ENCODE data around the gene RNF166. TPM values are rescaled to one million over a fixed set of nuclear protein-coding genes. Genes with fewer than 3 reads are reported as not detected.

The RNF166 gene
- polyA plus RNA-seq, 2 donors, result 5.2 to 11.7 TPM

DNA sequence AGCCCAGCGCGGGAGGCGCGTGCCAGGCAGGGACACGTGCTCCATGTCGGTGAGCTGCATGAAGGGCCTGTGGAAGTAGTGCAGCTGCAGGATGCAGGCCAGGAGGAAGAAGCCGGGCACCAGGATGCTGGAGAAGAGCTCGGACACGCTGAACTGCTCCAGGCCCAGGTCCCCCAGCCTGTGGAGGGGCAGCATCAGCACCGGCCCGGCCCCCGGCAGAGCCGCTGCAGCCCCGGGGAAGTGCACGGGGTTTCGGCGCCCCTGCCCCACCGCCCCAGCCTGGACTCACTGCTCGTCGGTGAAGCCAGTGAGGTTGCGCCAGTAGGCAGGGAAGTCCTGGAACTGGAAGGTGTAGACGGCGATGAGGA is 28.1 kb upstream of the RNF166 start:
- 87 to 89% methylated on average over 22 to 23 of the region's 23 CpGs for WGBS, 2 donors
- peaks cover 2 to 69% of the 10 kb centered on the region in 2 donors for H3K36me3 ChIP-seq (ENCODE audit: control insufficient read depth in 2 of 2, insufficient read depth in 2 of 2, low read length in 1 of 2)

GRCh38 chr16:88733630-88734360 is 27.6 kb upstream of the RNF166 start:
- 83 to 85% methylated on average over 25 to 27 of the region's 27 CpGs for WGBS, 2 donors
- H3K36me3 ChIP-seq (ENCODE audit: control insufficient read depth in 2 of 2, insufficient read depth in 2 of 2, low read length in 1 of 2), result peaks cover 2 to 69% of the 10 kb centered on the region in 2 donors

More for the DNA sequence above, 28.1 kb upstream of the RNF166 start:
- H3K4me1 ChIP-seq (ENCODE audit: control insufficient read depth in 2 of 2, insufficient read depth in 2 of 2, low read length in 1 of 2), result peaks cover 2 to 13% of the 10 kb centered on the region in 2 donors
- H3K9me3 ChIP-seq (ENCODE audit: control insufficient read depth in 2 of 2, insufficient read depth in 1 of 2, low read depth in 1 of 2, low read length in 1 of 2), result no peaks in the 10 kb centered on the region
- H3K27me3 ChIP-seq (ENCODE audit: control insufficient read depth in 1 of 2, insufficient read depth in 2 of 2, low read length in 2 of 2), result no peaks in the 10 kb centered on the region
- no peak overlapping the region for H3K27ac ChIP-seq (ENCODE audit: low read depth in 2 of 2, low read length in 1 of 2)
- no peak overlapping the region for H3K4me3 ChIP-seq (ENCODE audit: low read depth in 1 of 2, low read length in 2 of 2)

GRCh38 chr16:88732961-88733294 is 26.7 kb upstream of the RNF166 start:
- 85% methylated on average over 13 of the region's 13 CpGs for WGBS, 2 donors
- Histone ChIP-seq H3K27me3 (ENCODE audit: control insufficient read depth in 1 of 2, insufficient read depth in 2 of 2, low read length in 2 of 2) (no peaks in the 10 kb centered on the region), H3K9me3 (ENCODE audit: control insufficient read depth in 2 of 2, insufficient read depth in 1 of 2, low read depth in 1 of 2, low read length in 1 of 2) (no peaks in the 10 kb centered on the region), H3K4me3 (ENCODE audit: low read depth in 1 of 2, low read length in 2 of 2) (no peak overlapping the region), H3K36me3 (ENCODE audit: control insufficient read depth in 2 of 2, insufficient read depth in 2 of 2, low read length in 1 of 2) (peaks cover 2 to 66% of the 10 kb centered on the region in 2 donors), H3K4me1 (ENCODE audit: control insufficient read depth in 2 of 2, insufficient read depth in 2 of 2, low read length in 1 of 2) (peaks cover 0 to 7% of the 10 kb centered on the region in 2 donors), H3K27ac (ENCODE audit: low read depth in 2 of 2, low read length in 1 of 2) (no peak overlapping the region)

More at GRCh38 chr16:88733630-88734360, 27.6 kb upstream of the RNF166 start:
- Histone ChIP-seq H3K4me3 (ENCODE audit: low read depth in 1 of 2, low read length in 2 of 2) (no peak overlapping the region), H3K4me1 (ENCODE audit: control insufficient read depth in 2 of 2, insufficient read depth in 2 of 2, low read length in 1 of 2) (peaks cover 0 to 8% of the 10 kb centered on the region in 2 donors), H3K27me3 (ENCODE audit: control insufficient read depth in 1 of 2, insufficient read depth in 2 of 2, low read length in 2 of 2) (no peaks in the 10 kb centered on the region), H3K27ac (ENCODE audit: low read depth in 2 of 2, low read length in 1 of 2) (no peak overlapping the region), H3K9me3 (ENCODE audit: control insufficient read depth in 2 of 2, insufficient read depth in 1 of 2, low read depth in 1 of 2, low read length in 1 of 2) (no peaks in the 10 kb centered on the region)

DNA sequence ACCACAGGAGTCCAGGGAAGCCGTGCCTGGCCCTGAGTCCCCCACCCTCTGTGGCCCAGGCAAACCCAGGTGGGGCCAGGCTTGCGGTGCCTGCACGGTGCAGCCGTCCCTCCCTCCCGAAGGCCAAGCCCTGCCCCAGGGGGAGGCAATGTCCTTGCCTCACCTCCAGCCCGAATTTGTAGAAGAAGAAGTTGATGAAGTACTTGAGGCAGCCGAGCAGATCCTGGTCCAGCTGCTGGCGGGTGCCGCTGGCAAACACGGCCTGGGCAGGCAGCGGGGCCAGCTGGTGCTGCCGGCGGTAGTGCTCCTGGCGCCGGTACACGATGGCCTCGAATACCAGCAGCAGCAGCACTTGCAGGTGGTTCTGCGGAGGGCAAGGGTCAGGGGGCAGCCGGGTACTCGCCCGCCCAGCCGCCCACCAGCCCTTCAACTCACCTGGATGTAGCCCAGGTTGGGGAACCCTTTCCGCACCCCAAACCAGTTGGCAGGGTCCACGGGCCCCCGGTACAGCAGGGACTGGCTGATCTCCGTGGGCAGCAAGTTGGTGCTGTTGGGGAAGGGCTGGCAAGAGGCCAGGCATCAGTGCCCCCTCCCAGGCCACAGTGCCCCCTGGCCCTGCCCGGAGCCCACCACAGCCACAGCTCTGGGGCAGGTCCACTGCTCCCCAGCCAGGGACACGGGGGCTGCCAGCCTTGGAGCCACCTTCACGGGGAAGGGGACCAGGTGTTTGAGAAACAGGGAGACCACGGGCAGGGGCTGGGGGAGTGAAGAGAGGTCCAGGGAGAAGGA is 26.2 kb upstream of the RNF166 start:
- Histone ChIP-seq H3K4me1 (ENCODE audit: control insufficient read depth in 2 of 2, insufficient read depth in 2 of 2, low read length in 1 of 2) (peaks cover 0 to 2% of the 10 kb centered on the region in 2 donors), H3K9me3 (ENCODE audit: control insufficient read depth in 2 of 2, insufficient read depth in 1 of 2, low read depth in 1 of 2, low read length in 1 of 2) (no peaks in the 10 kb centered on the region), H3K4me3 (ENCODE audit: low read depth in 1 of 2, low read length in 2 of 2) (no peak overlapping the region), H3K36me3 (ENCODE audit: control insufficient read depth in 2 of 2, insufficient read depth in 2 of 2, low read length in 1 of 2) (peaks cover 2 to 66% of the 10 kb centered on the region in 2 donors), H3K27me3 (ENCODE audit: control insufficient read depth in 1 of 2, insufficient read depth in 2 of 2, low read length in 2 of 2) (no peaks in the 10 kb centered on the region), H3K27ac (ENCODE audit: low read depth in 2 of 2, low read length in 1 of 2) (no peak overlapping the region)
- 67 to 73% methylated on average over 29 to 30 of the region's 30 CpGs for WGBS, 2 donors

DNA sequence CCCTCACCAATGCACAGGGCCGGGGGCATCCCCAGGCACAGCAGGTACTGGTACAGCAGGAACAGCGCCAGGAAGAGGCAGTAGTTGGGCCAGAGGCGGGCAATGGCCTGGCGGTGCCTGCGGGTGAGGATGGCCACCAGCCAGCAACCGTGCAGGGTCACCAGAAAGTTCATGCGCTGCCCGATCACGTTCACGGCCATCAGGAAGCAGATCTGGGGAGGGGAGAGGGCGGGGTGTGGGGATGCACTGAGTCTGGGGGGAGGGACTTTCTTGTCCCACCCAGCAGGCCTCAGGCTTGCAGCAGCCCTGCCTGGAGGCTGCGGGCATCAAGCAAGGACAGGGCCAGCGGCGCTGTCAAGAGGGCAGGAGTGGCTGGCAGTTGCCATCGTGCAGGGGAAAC is 25.5 kb upstream of the RNF166 start:
- Histone ChIP-seq H3K27me3 (ENCODE audit: control insufficient read depth in 1 of 2, insufficient read depth in 2 of 2, low read length in 2 of 2) (no peaks in the 10 kb centered on the region), H3K4me1 (ENCODE audit: control insufficient read depth in 2 of 2, insufficient read depth in 2 of 2, low read length in 1 of 2) (no peaks in the 10 kb centered on the region), H3K9me3 (ENCODE audit: control insufficient read depth in 2 of 2, insufficient read depth in 1 of 2, low read depth in 1 of 2, low read length in 1 of 2) (no peaks in the 10 kb centered on the region), H3K36me3 (ENCODE audit: control insufficient read depth in 2 of 2, insufficient read depth in 2 of 2, low read length in 1 of 2) (peaks cover 2 to 69% of the 10 kb centered on the region in 2 donors), H3K4me3 (ENCODE audit: low read depth in 1 of 2, low read length in 2 of 2) (no peak overlapping the region), H3K27ac (ENCODE audit: low read depth in 2 of 2, low read length in 1 of 2) (no peak overlapping the region)
- WGBS, 2 donors, result 72 to 73% methylated on average over 15 of the region's 15 CpGs

- Histone ChIP-seq H3K27me3 (ENCODE audit: control insufficient read depth in 1 of 2, insufficient read depth in 2 of 2, low read length in 2 of 2) (no peaks in the 10 kb centered on the region), H3K4me1 (ENCODE audit: control insufficient read depth in 2 of 2, insufficient read depth in 2 of 2, low read length in 1 of 2) (no peaks in the 10 kb centered on the region), H3K4me3 (ENCODE audit: low read depth in 1 of 2, low read length in 2 of 2) (no peak overlapping the region), H3K27ac (ENCODE audit: low read depth in 2 of 2, low read length in 1 of 2) (no peak overlapping the region), H3K36me3 (ENCODE audit: control insufficient read depth in 2 of 2, insufficient read depth in 2 of 2, low read length in 1 of 2) (peaks cover 7 to 74% of the 10 kb centered on the region in 2 donors), H3K9me3 (ENCODE audit: control insufficient read depth in 2 of 2, insufficient read depth in 1 of 2, low read depth in 1 of 2, low read length in 1 of 2) (no peaks in the 10 kb centered on the region)
- 87 to 88% methylated on average over 34 of the region's 34 CpGs for WGBS, 2 donors
Observed at GRCh38 chr16:88730632-88731607, 24.7 kb upstream of the RNF166 start.

GRCh38 chr16:88727871-88728270 is 21.7 kb upstream of the RNF166 start:
- WGBS, 2 donors, result 77 to 81% methylated on average over 20 of the region's 20 CpGs
- Histone ChIP-seq H3K36me3 (ENCODE audit: control insufficient read depth in 2 of 2, insufficient read depth in 2 of 2, low read length in 1 of 2) (peaks cover 4 to 69% of the 10 kb centered on the region in 2 donors), H3K27ac (ENCODE audit: low read depth in 2 of 2, low read length in 1 of 2) (no peak overlapping the region), H3K27me3 (ENCODE audit: control insufficient read depth in 1 of 2, insufficient read depth in 2 of 2, low read length in 2 of 2) (no peaks in the 10 kb centered on the region), H3K4me3 (ENCODE audit: low read depth in 1 of 2, low read length in 2 of 2) (no peak overlapping the region), H3K9me3 (ENCODE audit: control insufficient read depth in 2 of 2, insufficient read depth in 1 of 2, low read depth in 1 of 2, low read length in 1 of 2) (no peaks in the 10 kb centered on the region), H3K4me1 (ENCODE audit: control insufficient read depth in 2 of 2, insufficient read depth in 2 of 2, low read length in 1 of 2) (no peaks in the 10 kb centered on the region)

GRCh38 chr16:88726981-88727380 is 20.8 kb upstream of the RNF166 start:
- H3K4me1 ChIP-seq (ENCODE audit: control insufficient read depth in 2 of 2, insufficient read depth in 2 of 2, low read length in 1 of 2), result no peaks in the 10 kb centered on the region
- no peak overlapping the region for H3K4me3 ChIP-seq (ENCODE audit: low read depth in 1 of 2, low read length in 2 of 2)
- H3K27ac ChIP-seq (ENCODE audit: low read depth in 2 of 2, low read length in 1 of 2), result no peak overlapping the region
- no peaks in the 10 kb centered on the region for H3K27me3 ChIP-seq (ENCODE audit: control insufficient read depth in 1 of 2, insufficient read depth in 2 of 2, low read length in 2 of 2)
- no peaks in the 10 kb centered on the region for H3K9me3 ChIP-seq (ENCODE audit: control insufficient read depth in 2 of 2, insufficient read depth in 1 of 2, low read depth in 1 of 2, low read length in 1 of 2)
- WGBS, 2 donors, result 94% methylated on average over 28 of the region's 28 CpGs
- peaks cover 4 to 68% of the 10 kb centered on the region in 2 donors for H3K36me3 ChIP-seq (ENCODE audit: control insufficient read depth in 2 of 2, insufficient read depth in 2 of 2, low read length in 1 of 2)

DNA sequence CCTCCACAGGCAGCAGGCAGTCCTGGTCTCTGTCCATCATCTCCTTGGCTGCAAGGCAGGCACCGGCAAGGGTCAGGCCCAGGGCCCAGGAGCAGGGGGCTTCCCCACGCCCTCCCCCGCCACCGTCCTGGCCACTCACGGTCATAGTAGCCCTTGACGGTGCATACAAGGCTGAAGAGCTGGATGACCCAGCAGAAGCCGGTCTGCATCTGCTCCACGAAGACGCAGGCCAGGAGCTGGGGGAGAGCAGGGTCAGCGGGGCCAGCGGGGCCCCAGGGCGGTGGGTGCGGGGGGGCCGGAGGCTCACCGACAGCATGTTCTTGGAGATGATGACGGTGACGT is 20.2 kb upstream of the RNF166 start:
- Histone ChIP-seq H3K27ac (ENCODE audit: low read depth in 2 of 2, low read length in 1 of 2) (no peak overlapping the region), H3K27me3 (ENCODE audit: control insufficient read depth in 1 of 2, insufficient read depth in 2 of 2, low read length in 2 of 2) (no peaks in the 10 kb centered on the region), H3K4me3 (ENCODE audit: low read depth in 1 of 2, low read length in 2 of 2) (no peak overlapping the region), H3K9me3 (ENCODE audit: control insufficient read depth in 2 of 2, insufficient read depth in 1 of 2, low read depth in 1 of 2, low read length in 1 of 2) (no peaks in the 10 kb centered on the region), H3K36me3 (ENCODE audit: control insufficient read depth in 2 of 2, insufficient read depth in 2 of 2, low read length in 1 of 2) (peaks cover 5 to 69% of the 10 kb centered on the region in 2 donors), H3K4me1 (ENCODE audit: control insufficient read depth in 2 of 2, insufficient read depth in 2 of 2, low read length in 1 of 2) (no peaks in the 10 kb centered on the region)
- WGBS, 2 donors, result 87 to 90% methylated on average over 17 of the region's 17 CpGs

Data from esophagus (tissue), 2 donors.